OCI-LY3 (cell line): ENCODE data around the gene ZP2.

ENCODE experiments used
- EZH2phosphoT487 ChIP-seq: fragments of 200-600 bp; shearing (Covaris generic); IDR thresholded peaks from 2 replicates; pipeline ENCODE4 v1.6.1; 2018; ENCODE audit warnings: antibody characterized with exemption, mixed run types, low read depth
- TF ChIP-seq, protein P1 (sequence below): fragments of 200-600, 300-600 bp; sonication (generic); IDR thresholded peaks from 2 replicates; pipeline ENCODE4 v1.5.1; 2014; ENCODE audit warnings: antibody characterized with exemption, low read length, low read depth

DNA sequence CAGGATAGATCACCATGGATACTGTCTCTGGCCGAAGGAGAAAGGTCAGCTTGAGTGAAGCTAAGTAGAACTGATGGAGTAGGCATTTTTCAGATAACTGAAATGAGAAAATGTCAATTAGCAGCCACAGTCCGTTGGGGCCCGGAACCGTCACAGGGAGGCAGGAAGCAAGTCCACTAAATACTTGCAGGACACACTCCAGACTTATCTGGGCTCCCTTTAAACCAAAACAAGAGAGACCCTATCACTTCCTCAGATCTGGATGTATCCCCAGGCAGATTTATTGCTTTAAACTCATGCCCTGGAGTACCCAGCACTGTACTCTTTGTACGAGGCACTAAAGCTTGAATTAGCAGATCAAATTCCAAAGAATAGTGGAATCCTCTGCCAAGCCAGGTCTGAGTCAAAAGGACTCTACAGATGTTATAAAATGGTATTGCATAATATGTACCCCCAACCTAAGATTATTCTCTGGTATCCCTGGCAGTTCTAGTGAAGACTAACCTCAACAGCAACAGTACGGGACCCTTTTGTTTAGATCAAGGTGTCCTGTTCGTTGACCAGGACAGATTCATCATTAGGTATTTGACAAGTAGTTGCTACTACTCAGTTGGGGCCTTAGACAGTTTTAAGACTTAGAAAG lies 8.1 kb downstream of the ZP2 start:
- TF ChIP-seq, protein P1, sequence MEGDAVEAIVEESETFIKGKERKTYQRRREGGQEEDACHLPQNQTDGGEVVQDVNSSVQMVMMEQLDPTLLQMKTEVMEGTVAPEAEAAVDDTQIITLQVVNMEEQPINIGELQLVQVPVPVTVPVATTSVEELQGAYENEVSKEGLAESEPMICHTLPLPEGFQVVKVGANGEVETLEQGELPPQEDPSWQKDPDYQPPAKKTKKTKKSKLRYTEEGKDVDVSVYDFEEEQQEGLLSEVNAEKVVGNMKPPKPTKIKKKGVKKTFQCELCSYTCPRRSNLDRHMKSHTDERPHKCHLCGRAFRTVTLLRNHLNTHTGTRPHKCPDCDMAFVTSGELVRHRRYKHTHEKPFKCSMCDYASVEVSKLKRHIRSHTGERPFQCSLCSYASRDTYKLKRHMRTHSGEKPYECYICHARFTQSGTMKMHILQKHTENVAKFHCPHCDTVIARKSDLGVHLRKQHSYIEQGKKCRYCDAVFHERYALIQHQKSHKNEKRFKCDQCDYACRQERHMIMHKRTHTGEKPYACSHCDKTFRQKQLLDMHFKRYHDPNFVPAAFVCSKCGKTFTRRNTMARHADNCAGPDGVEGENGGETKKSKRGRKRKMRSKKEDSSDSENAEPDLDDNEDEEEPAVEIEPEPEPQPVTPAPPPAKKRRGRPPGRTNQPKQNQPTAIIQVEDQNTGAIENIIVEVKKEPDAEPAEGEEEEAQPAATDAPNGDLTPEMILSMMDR: no peak
- no peak for TF ChIP-seq EZH2phosphoT487
